Iris pigment epithelial cell (primary cell): ENCODE data around the gene CENPT.
A peak's percentile ranks its signal among the peaks of the same experiment; 100 is the strongest.
"Not testable (repeated sequence)": the region's sequence is repeated elsewhere in the genome, so short reads cannot be mapped to it uniquely, and the experiment has no call there.

Experiments used
- DNase-seq: peaks from one replicate; pipeline ENCODE4 v3.0.0-alpha.2; 2011; ENCODE audit warnings: low read depth

CENPT gene

GRCh38 chr16:67874372-67874771 lies 26.9 kb upstream of the CENPT start:
- no peak for DNase-seq

- no peak for DNase-seq
These were observed 26.2 kb upstream of the CENPT start for GRCh38 chr16:67873435-67874370.

DNA sequence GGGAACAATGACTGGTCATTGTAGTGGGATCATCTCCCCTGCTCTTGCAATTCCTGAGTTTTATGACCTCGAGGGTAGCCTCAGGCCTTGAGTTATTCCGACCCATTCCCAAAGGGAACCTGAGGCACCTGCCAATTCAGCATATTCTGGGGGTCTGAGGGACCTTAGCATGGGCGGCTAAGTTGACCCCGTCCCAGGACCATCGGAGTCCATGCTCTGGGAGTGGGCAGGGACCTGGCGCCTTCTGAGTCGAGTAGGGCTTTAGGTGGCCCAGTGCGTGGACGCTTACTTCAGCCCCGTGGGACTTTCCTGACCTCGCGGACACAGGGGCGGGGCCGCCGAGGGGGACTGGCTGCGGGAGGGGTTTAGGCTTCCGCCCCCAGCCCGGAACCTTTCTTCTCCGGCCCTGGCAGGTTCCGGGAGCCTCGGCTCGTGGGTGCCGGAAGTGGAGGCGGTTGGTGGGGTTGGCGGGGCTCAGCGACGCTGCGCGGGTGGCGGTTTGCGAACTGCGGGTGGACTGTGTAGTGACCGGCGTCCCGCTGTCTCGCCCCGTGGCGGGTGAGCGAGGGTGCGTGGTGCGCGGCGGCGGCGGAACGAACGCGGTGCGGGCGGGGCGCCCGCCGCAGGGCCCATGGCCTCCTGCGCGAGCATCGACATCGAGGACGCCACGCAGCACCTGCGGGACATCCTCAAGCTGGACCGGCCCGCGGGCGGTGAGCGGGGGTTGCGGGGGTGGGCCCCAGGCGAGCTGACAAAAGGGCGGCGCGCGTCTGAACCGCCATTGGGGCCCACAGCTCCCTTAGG lies 25.3 kb upstream of the CENPT start, which contains the start of gene EDC4:
Gene EDC4 (plus strand): TSS at position 422 of the 804 bp plus-strand sequence. CDS start 210 bp downstream, at position 632.
- peak; percentile 88 for DNase-seq

DNA sequence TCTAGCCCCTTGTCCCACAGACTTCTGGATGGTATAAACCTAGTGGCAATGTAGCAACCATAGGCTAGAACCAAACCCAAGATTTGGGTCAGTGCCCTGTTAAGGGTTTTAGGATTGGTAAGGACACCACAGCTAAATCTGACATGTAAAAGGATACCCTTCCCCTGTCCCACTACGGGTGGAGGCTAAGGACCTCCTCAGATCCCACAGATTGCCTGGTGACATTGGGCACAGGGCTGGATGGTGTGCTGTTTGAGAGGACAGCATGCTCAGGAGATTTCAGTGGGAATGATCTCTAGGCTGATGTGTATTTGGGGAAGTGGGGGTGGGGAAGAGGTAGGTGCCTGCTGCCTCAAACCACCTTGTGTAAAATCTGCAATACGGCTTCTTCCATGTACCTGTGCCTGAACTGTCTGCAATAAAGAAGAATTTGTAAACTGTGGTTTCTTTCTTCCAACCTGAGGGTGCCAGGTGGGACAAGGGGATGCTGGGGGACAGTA lies 24.7 kb upstream of the CENPT start:
- DNase-seq: no peak

DNA sequence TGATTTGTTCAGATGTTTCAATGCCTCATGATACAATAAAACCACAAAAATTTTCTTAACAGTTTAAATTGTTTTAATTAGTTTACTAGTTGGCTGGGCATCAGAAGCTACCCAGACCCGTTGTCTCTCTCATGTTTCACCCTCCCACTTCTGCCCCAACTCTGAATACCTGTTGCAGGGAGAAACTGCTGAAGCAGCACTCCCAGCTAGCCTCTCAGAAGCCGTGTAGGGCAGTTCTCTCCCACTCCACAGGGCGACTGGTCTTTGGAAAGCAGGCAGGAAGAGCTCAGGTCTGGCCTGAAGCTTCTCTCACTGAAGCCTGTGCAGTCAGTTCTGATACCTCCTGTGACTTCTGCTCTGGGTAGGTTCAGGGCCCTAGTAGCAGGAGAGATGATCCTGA lies 23.8 kb upstream of the CENPT start:
- no peak for DNase-seq

DNA sequence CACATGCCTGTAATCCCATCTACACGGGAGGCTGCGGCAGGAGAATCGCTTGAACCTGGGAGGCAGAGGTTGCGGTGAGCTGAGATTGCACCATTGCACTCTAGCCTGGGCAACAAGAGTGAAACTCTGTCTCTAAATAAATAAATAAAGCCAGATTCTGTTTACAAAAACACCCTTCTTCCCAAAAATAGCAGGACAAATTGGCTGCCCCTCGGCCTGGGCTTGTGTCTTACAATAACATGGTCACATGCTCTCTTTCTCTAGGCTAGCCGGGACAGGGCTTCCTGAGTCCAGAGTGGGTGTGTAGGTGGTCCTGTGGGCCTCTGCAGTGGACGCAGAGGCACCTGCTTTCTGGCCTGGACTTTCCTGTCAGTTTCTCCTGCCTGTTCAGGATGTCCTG lies 22.2 kb upstream of the CENPT start:
- no peak for DNase-seq

- DNase-seq: no peak
These were observed 20.8 kb upstream of the CENPT start for GRCh38 chr16:67868290-67868689.

DNA sequence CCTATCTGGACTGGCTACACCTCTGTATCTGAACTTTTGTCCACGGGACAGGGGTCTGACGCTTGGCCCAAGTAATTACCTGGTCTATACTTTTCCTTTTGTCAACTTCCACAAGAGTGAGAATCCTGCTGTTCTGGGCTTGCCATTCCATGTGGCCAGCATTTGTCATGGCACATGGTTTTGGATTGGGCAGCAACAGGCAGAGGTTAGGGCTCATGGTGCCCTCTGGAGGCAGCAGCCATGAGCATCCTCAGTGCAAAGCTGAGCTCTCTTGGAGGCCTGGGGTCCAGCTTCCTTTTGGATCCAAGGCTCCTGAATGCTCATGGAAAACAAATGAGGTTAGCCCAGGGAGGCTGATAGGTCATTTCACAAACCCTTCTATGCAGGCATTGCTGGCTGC lies 17.8 kb upstream of the CENPT start:
- peak; percentile 28 for DNase-seq

GRCh38 chr16:67864594-67864993 lies 17.1 kb upstream of the CENPT start:
- DNase-seq: no peak

GRCh38 chr16:67864044-67864443 lies 16.6 kb upstream of the CENPT start:
- not testable (repeated sequence) for DNase-seq

GRCh38 chr16:67862623-67863583 lies 15.4 kb upstream of the CENPT start:
- peak; percentile 18 for DNase-seq

DNA sequence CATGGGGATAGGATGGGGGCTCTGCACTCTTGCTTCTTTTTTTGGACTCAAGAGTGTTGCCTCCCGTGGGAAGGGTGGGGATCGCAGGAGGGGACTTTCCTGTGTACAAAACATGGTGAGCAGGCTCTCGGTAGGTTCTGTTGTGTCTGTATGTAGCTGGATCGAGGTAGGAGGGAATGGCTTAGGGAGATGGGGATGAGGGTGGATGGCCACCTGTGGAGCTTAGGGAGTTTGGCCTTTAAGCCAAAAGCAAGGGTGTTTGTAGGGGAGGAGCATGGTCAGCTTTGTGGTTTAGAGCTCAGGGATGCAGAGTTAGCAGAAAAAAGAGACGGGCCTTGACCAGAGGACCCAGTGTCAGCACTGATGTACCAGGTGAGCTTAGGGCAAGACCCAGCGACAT lies 14.4 kb upstream of the CENPT start:
- no peak for DNase-seq

DNA sequence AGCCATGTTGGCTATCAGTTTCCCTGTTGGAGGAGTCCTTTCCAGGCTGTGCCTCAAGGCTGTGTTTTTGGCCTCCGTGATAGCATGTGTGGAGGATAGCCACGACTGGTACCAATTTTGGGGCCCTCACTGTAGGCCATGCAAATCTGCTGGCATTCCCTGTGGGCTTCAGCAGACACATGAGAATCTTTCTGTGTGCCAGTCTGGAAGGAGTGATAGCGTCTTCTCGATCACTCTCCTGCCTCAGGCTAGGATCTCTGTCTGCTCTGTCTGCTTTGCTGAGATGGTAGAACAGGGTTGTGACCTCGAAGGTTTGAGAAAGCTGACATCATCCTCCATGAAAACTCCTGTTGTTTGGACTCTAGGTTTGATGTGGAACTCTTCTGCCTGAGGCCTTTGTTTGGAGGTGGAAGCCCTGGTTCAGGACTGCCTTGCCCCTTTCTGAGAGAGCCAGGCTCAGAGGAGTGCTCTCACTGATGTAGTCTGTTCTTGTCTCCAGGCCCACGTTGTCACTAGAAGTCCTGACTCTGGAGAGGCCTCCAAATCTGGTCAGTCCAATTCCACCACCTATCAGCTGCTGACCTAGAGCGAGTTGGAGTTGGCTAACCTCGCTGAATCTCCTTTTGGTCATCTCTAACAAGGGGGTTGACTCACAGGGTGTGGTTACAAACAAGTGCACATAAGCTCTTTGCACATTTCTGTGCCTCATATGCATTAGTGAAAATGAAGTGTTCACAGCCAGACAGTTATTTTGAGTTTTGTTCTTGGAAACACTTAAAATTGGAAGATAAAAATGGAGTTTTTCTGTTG lies 13.3 kb upstream of the CENPT start:
- DNase-seq: peak; percentile 69

DNA sequence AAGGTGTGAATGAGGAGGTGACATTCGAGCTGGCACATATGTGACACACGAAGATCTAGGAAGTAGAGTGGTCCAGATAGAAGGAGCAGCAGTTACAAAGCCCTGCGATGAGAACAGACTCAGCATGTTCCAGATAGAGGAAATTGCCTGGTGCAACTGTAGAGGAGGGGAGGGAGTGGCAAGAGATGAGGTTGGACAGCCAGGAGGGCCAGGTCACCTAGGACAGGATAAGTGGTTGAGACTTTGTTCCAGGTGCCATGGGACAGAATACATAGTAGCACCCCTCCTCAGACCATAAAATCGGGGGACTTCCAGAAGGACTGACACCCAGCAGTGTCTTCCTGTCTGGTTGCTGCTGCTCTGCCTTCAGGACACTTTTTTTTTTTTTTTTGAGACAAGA lies 11.0 kb upstream of the CENPT start:
- DNase-seq: no peak

GRCh38 chr16:67857547-67858233 lies 10.2 kb upstream of the CENPT start:
- peak; percentile 97 for DNase-seq

- no peak for DNase-seq
These were observed 9.5 kb upstream of the CENPT start for GRCh38 chr16:67856927-67857546.

- DNase-seq: no peak
These were observed 8.3 kb upstream of the CENPT start for GRCh38 chr16:67855789-67856188.

DNA sequence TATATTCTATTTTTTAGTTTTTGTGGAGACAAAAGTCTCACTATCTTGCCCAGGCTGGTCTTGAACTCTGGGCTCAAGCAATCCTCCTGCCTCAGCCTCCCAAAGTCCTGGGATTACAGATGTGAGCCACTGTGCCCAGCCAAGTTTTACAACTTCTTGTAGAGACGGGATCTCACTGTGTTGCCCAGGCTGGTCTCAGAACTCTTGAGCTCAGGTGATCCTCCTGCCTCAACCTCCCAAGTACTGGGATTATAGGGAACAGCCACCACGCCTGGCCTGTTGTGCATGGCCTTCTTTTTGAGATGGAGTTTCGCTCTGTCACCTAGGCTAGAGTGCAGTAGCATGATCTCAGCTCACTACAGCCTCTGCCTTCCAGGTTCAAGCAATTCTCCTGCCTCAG lies 6.2 kb upstream of the CENPT start:
- DNase-seq: no peak

DNA sequence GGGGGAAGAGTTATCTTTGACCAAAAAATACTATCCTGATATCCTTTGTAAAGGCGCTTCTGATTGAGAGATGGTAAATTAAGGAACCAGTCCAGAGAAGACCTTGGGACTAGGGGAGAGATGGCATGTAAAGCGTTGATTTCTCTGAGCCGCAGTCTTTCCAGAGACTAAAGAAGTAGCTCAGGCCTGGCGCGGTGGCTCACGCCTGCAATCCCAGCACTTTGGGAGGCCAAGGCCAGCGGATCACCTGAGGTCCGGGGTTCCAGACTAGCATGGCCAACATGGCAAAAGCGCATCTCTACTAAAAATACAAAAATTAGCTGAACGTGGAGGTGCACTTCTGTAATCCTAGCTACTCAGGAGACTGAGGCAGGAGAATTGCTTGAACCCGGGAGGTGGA lies 625 bp upstream of the CENPT start:
- no peak for DNase-seq
